K562 (cell line): Measurements from ENCODE around the gene NRF1. TPM values are rescaled to one million over a fixed set of nuclear protein-coding genes. Genes with fewer than 3 reads are reported as not detected.

Experiments
- EZH2 ChIP-seq: IDR thresholded peaks from 2 replicates; pipeline ENCODE4 v1.6.1; 2012; ENCODE audit warnings: low read depth, mild to moderate bottlenecking, inconsistent platforms, low read length, borderline replicate concordance
- HCFC1 ChIP-seq: IDR thresholded peaks from 2 replicates; pipeline ENCODE4 v1.6.1; 2012; ENCODE audit warnings: low read depth, low read length, improper control_type of control experiment
- HDAC6 ChIP-seq: IDR thresholded peaks from 2 replicates; pipeline ENCODE4 v1.6.1; 2012; ENCODE audit warnings: low read depth, mild to moderate bottlenecking, control low read depth, inconsistent platforms, low read length, moderate library complexity
- HEY1 ChIP-seq: fragments of 250-450 bp; sonication (Bioruptor Pico); IDR thresholded peaks from 2 replicates; pipeline ENCODE4 v1.5.0; 2020; ENCODE audit warnings: mild to moderate bottlenecking, moderate library complexity, borderline replicate concordance
- HNRNPH1 ChIP-seq: fragments of 200-400 bp; formaldehyde crosslinking; optimal IDR thresholded peaks from 2 replicates; pipeline ENCODE3; 2017; ENCODE audit warnings: low read depth, mild to moderate bottlenecking, low read length, moderate library complexity
- HOXB6 ChIP-seq: fragments of 250-450 bp; sonication (Bioruptor Pico); IDR thresholded peaks from 2 replicates; pipeline ENCODE4 v1.5.1; 2022; ENCODE audit warnings: mild to moderate bottlenecking, borderline replicate concordance
- ILF3 ChIP-seq: fragments of 450-650 bp; IDR thresholded peaks from 2 replicates; pipeline ENCODE4 v1.6.1; 2018; ENCODE audit warnings: antibody characterized with exemption, mild to moderate bottlenecking, moderate library complexity, borderline replicate concordance
- MAFG ChIP-seq: fragments of 450-650 bp; conservative IDR thresholded peaks from 2 replicates; pipeline ENCODE4 v1.6.1; 2016; ENCODE audit warnings: missing genetic modification characterization, missing compliant biosample characterization
- PHB2 ChIP-seq: fragments of 450-650 bp; IDR thresholded peaks from 2 replicates; pipeline ENCODE4 v1.6.1; 2017; ENCODE audit warnings: low read depth
- RB1 ChIP-seq: fragments of 450-650 bp; IDR thresholded peaks from 2 replicates; pipeline ENCODE4 v1.6.1; 2017; ENCODE audit warnings: low read depth, mild to moderate bottlenecking
- RHOXF2B ChIP-seq: fragments of 250-450 bp; sonication (Bioruptor Pico); conservative IDR thresholded peaks from 2 replicates; pipeline ENCODE4 v1.5.1; 2021
- SRSF3 ChIP-seq: fragments of 200-400 bp; formaldehyde crosslinking; IDR thresholded peaks from 2 replicates; pipeline ENCODE4 v1.6.1; 2016; ENCODE audit warnings: mild to moderate bottlenecking, low read length, moderate library complexity; ENCODE audit not compliant: insufficient read depth
- SUPT5H ChIP-seq: fragments of 450-650 bp; IDR thresholded peaks from 2 replicates; pipeline ENCODE4 v1.6.1; 2016
- TEAD2 ChIP-seq: fragments of 450-650 bp; IDR thresholded peaks from 2 replicates; pipeline ENCODE4 v1.6.1; 2016; ENCODE audit warnings: missing genetic modification characterization, control low read depth, missing compliant biosample characterization
- TGIF2 ChIP-seq: sonication (generic); formaldehyde crosslinking; IDR thresholded peaks from 2 replicates; pipeline ENCODE4 v1.8.1; 2022; ENCODE audit warnings: mild to moderate bottlenecking, missing genetic modification reagents, moderate library complexity
- ZNF263 ChIP-seq: sonication (generic); formaldehyde crosslinking; IDR thresholded peaks from 2 replicates; pipeline ENCODE4 v1.8.0; 2022; ENCODE audit warnings: mild to moderate bottlenecking, missing genetic modification reagents, borderline replicate concordance
- ZNF347 ChIP-seq: fragments of 450-650 bp; formaldehyde crosslinking; IDR thresholded peaks from 2 replicates; pipeline ENCODE4 v1.4.0; 2020; ENCODE audit warnings: low read depth, mild to moderate bottlenecking, moderate library complexity
- ZNF696 ChIP-seq: fragments of 250-450 bp; sonication (Bioruptor Pico); conservative IDR thresholded peaks from 2 replicates; pipeline ENCODE4 v1.4.0; 2020; ENCODE audit warnings: mild to moderate bottlenecking, moderate library complexity
- polyA plus RNA-seq, 8 experiments: library from polyadenylated mRNA; depleted of rRNA in 4 of 8; stranded (reverse) in 5 of 8; unstranded in 3 of 8; fragments of >200 nt; fragmentation: Nextera tagmentation in 2 of 8; fragmentation: Illumina TruSeq in 1 of 8; extraction: Ambion mirVana in 2 of 8; extraction: Trizol in 1 of 8; gene quantifications; 2 replicates each; pipeline versions ENCODE4 v1.2.1 to v1.2.3, GENCODE V29; 2011 to 2014; ENCODE audit warnings: inconsistent platforms in 1 of 8, missing spikeins in 1 of 8
- total RNA-seq, 7 experiments: library from RNA; depleted of rRNA in 6 of 7; stranded (reverse); fragments of >200 nt in 6 of 7; fragmentation: Illumina TruSeq in 2 of 7; extraction: Trizol in 2 of 7; gene quantifications; 2 replicates each; pipeline versions ENCODE4 v1.2.1 to v1.2.3, GENCODE V29; 2011 to 2021; ENCODE audit warnings: low replicate concordance in 1 of 7
- TF ChIP-seq, protein P1 (sequence below): fragments of 150-350 bp; conservative IDR thresholded peaks from 2 replicates; pipeline ENCODE4 v1.6.1; 2014; ENCODE audit warnings: low read length
- TF ChIP-seq, protein P2 (sequence below): sonication (generic); formaldehyde crosslinking; IDR thresholded peaks from 2 replicates; pipeline ENCODE4 v1.8.0; 2022; ENCODE audit warnings: mild to moderate bottlenecking, missing genetic modification reagents, borderline replicate concordance
- TF ChIP-seq, protein P3 (sequence below), 2 experiments: IDR thresholded peaks in 1 of 2; conservative IDR thresholded peaks in 1 of 2; 2 replicates each; pipeline ENCODE4 v1.6.1; 2016; ENCODE audit warnings: low read depth in 2 of 2, mild to moderate bottlenecking in 1 of 2, missing compliant biosample characterization in 1 of 2, missing genetic modification characterization in 1 of 2, moderate library complexity in 1 of 2

NRF1 gene
- total and polyA plus RNA-seq, 9 of the 15 experiments (the other 6 are each of a cell fraction or from before 2014, with no cell fraction given): 8.6 to 28.8 (median 20.3) TPM

DNA sequence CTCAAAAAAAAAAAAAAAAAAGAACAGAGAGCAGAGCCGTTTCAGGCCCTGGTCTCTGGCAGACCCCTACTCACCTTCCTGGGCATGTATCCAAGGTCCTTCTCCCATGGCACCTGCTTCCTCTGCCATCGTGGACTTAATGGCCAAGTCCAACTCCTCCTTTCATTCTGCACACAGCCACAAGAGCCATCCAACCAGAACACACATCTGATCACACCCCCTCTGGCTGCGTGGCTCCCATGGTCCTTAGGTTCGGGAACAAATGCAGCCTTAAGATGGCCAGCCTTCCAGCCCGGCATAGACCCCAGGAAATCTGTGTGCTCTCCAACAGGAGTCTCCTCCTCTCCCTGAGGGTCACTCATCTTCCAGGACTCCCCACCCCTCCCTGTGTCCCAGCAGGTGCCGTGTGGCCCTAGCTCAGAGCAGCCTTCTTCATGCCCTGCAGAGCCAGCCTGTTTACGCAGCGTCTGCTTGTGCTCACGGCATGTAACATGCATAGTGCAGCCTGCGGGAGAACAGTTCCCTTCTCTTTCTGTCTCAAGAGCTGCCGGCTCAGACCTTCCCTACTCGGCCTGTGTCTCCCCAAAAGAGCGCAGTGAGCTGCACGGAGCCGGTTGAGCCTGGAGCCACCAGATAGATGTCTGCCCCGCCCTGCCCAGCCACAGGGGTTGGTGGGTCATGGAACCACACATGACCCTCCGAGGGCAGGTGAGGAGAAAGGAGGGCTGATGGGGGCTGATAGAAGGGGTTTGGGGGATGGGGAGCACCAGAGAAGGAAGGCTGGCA lies 157.3 kb downstream of the NRF1 start (continued):
- TF ChIP-seq, protein P1, sequence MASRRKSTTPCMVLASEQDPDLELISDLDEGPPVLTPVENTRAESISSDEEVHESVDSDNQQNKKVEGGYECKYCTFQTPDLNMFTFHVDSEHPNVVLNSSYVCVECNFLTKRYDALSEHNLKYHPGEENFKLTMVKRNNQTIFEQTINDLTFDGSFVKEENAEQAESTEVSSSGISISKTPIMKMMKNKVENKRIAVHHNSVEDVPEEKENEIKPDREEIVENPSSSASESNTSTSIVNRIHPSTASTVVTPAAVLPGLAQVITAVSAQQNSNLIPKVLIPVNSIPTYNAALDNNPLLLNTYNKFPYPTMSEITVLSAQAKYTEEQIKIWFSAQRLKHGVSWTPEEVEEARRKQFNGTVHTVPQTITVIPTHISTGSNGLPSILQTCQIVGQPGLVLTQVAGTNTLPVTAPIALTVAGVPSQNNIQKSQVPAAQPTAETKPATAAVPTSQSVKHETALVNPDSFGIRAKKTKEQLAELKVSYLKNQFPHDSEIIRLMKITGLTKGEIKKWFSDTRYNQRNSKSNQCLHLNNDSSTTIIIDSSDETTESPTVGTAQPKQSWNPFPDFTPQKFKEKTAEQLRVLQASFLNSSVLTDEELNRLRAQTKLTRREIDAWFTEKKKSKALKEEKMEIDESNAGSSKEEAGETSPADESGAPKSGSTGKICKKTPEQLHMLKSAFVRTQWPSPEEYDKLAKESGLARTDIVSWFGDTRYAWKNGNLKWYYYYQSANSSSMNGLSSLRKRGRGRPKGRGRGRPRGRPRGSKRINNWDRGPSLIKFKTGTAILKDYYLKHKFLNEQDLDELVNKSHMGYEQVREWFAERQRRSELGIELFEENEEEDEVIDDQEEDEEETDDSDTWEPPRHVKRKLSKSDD: no peak
- TF ChIP-seq MAFG (tag) (no peak), RB1 (0 out of 2 replicates have a peak, but pooled peaks have one; percentile 30), SRSF3 (no peak), ZNF696 (CRISPR knock-in tag) (no peak), HEY1 (CRISPR knock-in tag) (no peak), SUPT5H (peak; percentile 55; the same call in 1 of the 2 replicates), RHOXF2B (CRISPR knock-in tag) (no peak), ILF3 (no peak), TEAD2 (tag) (no peak), HOXB6 (CRISPR knock-in tag) (no peak), HNRNPH1 (no peak), TGIF2 (CRISPR knock-in tag) (no peak), PHB2 (peak; percentile 76; the same call in 1 of the 2 replicates), ZNF263 (CRISPR knock-in tag) (peak; percentile 75; the same call in 1 of the 2 replicates), HDAC6 (0 out of 2 replicates have a peak, but pooled peaks have one; percentile 38), EZH2 (no peak), HCFC1 (no peak), ZNF347 (CRISPR knock-in tag) (no peak)
- TF ChIP-seq, protein P2, sequence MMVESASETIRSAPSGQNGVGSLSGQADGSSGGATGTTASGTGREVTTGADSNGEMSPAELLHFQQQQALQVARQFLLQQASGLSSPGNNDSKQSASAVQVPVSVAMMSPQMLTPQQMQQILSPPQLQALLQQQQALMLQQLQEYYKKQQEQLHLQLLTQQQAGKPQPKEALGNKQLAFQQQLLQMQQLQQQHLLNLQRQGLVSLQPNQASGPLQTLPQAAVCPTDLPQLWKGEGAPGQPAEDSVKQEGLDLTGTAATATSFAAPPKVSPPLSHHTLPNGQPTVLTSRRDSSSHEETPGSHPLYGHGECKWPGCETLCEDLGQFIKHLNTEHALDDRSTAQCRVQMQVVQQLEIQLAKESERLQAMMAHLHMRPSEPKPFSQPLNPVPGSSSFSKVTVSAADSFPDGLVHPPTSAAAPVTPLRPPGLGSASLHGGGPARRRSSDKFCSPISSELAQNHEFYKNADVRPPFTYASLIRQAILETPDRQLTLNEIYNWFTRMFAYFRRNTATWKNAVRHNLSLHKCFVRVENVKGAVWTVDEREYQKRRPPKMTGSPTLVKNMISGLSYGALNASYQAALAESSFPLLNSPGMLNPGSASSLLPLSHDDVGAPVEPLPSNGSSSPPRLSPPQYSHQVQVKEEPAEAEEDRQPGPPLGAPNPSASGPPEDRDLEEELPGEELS: no peak
- TF ChIP-seq, protein P3, sequence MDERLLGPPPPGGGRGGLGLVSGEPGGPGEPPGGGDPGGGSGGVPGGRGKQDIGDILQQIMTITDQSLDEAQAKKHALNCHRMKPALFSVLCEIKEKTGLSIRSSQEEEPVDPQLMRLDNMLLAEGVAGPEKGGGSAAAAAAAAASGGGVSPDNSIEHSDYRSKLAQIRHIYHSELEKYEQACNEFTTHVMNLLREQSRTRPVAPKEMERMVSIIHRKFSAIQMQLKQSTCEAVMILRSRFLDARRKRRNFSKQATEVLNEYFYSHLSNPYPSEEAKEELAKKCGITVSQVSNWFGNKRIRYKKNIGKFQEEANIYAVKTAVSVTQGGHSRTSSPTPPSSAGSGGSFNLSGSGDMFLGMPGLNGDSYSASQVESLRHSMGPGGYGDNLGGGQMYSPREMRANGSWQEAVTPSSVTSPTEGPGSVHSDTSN (CRISPR knock-in tag; IDR thresholded peaks at IDR 0.05; ENCODE audit: low read depth): no peak
- TF ChIP-seq, protein P3 (tag; conservative IDR thresholded peaks at IDR 0.05; ENCODE audit: low read depth): no peak
